KG1 (cell line): Measurements from ENCODE around the gene PLIN1.

Experiments used
- DNase-seq: peaks from one replicate; lab custom pipeline; 2025; lab: John Stamatoyannopoulos, UW

Gene PLIN1

GRCh38 chr15:89628806-89629715, 50.1 kb downstream of the PLIN1 start:
- DNase-seq: no peak

DNA sequence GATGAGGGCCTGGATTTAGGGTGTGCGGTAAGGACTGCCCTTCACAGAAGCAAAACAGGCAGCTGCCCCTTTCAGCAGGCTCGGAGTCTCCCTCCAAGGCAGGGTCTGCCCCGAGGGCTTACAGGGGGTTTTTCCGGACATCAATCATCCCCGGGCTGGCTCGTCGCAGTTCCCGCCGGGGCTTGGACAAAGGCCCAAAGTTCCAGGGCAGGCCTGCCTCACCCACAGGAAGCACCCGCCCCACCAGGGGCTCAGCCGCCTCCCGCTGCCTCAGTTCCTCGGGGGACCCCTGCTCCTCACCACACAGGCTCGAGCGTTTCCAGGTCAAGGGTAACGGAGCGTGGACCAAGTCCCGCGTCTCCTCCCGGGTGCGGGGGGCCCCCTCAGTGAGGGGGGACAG, 50.9 kb downstream of the PLIN1 start:
- DNase-seq: no peak

- no peak for DNase-seq
Observed at GRCh38 chr15:89627256-89627970, 51.8 kb downstream of the PLIN1 start.

DNA sequence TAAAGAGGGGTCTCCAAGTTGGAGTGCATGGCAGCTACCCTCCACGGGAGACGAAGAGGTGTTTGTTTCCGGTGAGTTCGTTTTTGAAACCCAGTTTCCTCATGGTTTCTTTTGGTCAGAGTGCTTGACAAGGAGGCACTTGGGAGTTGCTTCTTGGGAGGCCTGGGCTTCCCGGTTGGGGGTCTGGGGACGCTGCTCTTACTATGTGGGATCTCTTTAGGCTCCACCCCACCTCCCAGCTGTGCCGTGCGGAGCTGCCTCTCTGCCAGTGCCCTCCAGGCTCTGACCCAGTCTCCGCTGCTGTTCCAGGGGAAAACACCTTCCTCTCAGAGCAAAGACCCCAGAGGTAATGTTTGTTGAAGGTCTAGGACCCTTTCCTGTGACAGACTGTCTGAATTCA, 53.5 kb downstream of the PLIN1 start:
- DNase-seq: no peak

GRCh38 chr15:89623165-89623564, 56.0 kb downstream of the PLIN1 start:
- no peak for DNase-seq

DNA sequence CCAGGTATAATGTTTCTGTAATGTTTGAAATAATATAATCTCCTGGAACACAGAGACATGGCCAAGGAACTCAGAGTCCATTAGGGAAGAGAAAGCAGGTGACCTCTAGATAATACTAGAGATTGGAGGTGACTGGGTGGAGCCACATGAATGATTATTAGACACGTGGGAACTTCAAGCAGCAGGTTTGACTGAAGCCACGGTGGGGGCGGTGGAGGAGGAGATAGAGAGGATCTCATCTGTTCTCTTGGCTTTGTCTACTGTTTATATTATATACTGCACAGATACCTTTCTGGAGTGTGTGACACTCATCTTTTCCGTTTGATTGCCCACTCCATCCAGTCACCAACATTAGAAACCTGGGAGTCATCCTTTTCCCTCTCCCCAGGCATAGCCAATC, 57.6 kb downstream of the PLIN1 start:
- DNase-seq: no peak

DNA sequence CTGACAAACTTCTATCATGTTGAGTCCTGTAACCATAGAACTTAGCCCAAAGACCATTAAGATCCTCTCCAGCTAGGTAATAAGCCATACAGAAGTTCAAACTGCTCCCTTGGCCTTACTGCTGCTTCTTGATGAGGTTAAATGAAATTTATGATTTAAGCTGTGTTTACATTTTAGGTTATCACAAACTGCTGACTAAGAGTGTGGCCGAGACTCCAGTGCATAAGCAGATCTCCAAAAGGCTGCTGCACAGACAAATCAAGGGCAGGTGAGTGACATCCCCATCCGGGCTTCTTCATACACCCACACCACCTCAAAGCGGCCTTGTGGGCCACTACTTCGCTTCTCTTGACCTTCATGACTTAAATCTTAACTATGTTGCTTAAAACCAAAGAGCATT, 62.9 kb downstream of the PLIN1 start:
- no peak for DNase-seq

- no peak for DNase-seq
Observed at GRCh38 chr15:89615135-89615534, 64.0 kb downstream of the PLIN1 start.
